GM21526 (cell line): Measurements from ENCODE around the gene KATNA1.
"Not testable (repeated sequence)": the region's sequence is repeated elsewhere in the genome, so short reads cannot be mapped to it uniquely, and the experiment has no call there.

Experiments
- ATAC-seq: cut with Tn5 transposase; IDR thresholded peaks from one replicate; pipeline ENCODE4 v1.9.1; 2021; ENCODE audit warnings: moderate library complexity; ENCODE audit not compliant: unreplicated experiment, low FRiP score

KATNA1 gene

DNA sequence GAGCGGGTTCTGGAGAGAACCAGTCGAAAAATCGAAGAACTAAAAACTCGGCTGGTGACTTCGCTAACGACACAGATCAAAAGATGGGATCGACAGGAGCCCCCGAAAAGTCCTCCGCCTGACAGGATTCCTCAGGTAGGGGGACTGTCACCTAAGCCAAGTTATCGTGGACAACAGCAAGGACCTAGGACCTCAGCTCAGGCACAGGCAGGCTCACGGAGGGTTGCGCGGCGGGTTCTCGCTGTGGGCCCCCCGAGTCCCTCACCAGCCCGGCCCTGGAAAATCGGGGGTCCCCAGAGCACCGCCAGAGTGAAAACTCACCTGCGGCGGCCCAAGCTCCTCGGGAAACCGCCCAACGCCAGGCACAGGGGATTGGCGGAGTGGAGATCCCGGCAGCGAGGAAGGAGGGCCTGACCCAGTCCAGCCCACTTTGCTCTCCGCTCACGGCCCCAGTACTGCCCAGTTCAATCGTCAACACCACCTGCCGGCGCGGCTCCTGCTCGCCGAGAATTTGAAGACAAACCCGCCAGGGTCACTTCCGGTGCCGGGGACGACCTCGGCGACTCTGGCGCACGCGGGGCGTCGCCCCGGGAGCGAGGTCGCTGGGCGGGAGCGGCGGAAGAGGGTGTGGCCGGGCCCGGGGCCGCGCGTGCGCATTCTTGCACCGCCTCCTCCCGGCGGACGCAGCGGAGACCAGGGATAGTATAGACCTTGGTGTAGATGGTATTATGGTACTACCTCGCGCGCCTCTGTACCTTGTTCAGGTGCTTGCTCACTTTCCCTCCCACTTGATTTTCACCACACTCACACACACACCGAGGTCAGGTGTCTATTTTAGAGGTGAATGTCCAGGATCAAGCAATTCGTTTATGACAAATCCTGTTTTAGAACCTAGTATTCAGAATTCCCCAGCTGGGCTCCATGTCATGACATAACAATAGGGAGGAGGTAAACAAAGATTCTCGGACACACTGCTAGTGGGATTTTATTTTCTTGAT, at the start of gene KATNA1:
TSS of gene KATNA1 (minus strand) at position 567 of the 998 bp plus-strand sequence. CDS start 10,167 bp downstream, outside the sequence.
- ATAC-seq = peak; percentile 91

DNA sequence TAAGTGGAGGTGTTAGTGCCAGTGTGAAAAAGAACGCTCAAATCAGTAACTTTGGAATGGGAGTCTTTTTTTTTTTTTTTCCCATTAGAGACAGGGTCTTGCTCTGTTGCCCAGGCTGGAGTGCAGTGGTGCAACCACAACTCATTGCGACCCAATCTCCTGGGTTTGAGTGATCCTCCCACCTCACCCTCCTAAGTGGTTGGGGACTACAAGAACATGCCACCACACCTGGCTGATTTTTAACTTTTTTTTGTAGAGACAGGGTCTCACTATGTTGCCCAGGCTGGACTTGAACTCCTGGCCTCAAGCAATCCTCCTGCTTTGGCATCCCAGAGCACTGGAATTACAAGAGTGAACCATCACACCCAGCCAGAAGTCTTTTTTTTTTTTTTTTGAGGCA, 49.7 kb upstream of the KATNA1 start:
- ATAC-seq = no peak

DNA sequence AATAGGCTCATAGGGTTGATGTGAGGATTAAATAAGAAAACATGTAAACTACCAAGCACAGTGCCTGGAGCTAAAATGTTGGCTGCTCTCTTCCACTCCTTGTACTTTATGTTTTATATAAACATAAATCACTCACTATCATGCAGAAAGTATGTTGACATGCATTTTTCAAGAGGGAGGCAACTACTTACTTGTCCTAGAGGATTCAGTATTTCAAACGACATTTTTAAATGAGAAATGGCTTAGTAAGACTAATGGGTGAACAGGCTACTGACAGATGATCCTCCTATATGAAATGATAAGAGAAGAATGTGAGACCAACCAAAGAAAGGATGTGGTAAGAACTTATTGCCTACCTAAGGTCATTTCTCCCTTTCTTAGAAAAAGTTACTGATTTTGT, 48.4 kb upstream of the KATNA1 start:
- no peak for ATAC-seq

DNA sequence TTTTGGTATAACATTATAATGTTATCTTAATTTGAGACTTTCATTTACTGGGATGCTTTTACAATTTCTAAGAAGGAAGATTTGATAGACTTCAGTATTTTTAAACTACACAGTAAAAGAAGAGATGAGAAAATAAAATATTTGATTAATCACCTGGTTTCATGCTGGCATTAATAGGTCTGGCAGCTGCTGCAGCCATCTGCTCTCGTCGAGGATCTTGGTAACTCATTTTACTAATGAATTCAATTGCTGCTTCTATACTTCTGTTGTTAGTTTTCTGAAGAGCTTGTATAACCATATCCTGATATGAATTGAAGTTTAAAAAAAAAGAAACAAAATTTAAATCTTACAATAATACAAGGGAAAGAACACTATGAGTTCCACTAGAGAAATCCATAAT, 46.4 kb upstream of the KATNA1 start:
- ATAC-seq = no peak

DNA sequence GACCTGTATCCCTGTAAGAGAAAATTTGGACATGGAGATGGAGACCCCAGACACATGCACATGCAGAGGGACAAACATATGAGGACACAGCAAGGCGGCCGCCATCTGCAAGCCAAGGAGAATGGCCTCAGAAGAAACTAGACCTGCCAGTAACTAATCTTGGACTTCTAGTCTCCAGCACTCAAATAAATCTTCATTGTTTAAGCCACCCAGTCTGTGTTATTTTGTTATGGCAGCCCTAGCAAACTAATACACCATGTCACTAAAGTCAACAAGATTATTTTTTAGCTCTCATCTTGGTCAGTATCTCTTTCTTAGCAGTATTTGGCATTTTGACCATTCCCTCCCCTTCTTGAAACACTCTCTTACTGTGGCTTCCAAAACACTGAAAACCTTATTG, 42.7 kb upstream of the KATNA1 start:
- no peak for ATAC-seq

DNA sequence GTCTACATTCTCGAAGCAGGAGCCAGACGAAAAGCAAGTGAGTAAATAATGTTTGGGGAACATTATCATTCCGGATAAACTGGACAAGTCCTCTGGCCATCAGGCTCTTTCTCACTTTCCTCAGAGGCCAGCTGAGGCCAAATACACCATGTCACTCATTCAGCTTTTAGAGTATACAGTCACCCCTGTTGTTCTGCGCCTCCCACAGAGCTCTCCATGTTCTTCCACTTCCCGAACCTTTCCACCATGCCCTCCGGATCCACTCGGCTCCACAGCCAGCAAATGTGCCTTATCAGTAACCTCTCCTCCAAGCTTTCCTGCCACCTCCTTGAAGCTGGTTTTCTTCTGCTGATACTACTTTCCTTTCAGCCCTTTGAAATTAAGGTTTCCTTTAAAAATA, 37.7 kb upstream of the KATNA1 start:
- ATAC-seq = no peak

DNA sequence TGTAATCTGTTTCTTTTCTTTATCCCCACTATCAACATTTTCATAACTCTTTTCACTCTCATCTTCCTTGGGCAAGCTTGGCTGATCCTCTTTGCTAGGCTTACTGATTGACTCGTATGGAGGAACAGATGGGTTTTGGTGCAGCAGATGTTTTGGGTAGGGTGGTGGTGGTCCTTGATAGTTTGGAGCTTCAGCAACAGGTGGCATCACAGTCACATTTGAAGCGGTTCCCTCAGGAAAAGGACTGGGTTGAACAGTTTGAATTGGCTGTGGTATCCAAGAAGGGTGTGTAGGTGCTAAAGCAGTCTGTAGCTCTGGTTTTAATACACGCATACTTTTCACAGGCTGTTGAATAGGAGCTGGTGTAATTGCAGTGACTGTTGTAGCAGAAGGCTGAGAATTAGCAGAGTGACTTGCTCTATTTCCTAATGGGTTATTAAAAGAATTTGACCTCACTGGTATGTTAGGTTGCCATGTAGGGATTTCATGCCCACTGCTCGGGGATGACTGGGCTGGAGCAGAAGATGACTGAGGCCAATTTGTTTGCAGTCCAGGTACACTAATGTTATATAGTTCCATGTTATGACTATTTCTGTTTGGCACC, 34.8 kb upstream of the KATNA1 start:
- no peak for ATAC-seq

DNA sequence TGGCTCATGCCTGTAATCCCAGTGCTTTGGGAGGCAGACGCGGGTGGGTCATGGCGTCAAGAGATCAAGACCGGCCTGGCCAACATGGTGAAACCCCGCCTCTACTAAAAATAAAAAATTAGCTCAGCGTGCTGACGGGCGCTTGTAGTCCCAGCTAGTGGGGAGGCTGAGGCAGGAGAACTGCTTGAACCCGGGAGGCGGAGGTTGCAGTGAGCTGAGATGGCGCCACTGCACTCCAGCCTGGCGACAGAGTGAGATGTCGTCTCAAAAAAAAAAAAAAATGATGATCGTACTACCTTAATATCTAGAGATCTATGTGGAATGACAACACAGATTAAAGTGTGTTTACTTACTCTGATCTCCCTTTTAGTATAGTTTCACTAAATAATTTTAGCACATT, 33.3 kb upstream of the KATNA1 start:
- ATAC-seq = not testable (repeated sequence)

DNA sequence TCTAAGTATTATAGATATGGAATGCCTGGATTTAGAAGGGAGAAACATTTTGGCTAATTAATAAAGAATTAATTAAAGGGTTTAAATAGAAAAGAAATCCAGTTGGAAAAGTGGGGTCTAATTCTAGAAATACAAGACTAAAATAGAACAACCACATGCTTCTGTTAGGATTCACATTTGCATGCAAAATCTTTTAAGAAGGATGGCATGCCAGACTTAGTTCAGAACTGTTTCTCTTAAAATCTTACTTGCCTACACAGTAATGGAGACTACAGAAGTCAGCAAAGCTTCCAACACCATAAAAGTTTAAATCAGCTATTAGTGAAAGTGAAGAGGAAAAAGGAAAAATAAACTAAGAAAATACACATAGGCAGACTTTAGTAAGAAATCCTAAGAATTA, 32.7 kb upstream of the KATNA1 start:
- no peak for ATAC-seq

DNA sequence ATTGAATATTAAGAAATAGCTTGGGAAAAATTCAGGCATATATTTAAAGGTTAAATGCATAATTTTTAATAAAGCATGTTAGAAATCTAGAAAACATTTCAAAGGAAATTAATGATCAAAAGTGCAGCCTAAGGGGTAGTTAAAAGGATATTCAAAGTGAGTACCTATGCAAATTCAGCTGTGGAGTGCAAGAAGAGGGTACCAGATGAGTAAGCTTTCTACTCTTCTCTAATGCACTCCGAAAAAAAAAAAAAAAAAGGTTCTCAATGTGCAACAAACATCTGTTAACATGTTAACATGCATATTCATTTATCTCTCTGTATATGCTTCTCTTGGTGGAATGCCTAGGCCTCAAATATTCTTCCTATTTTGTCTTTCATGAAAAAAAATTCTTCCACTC, 32.0 kb upstream of the KATNA1 start:
- no peak for ATAC-seq

DNA sequence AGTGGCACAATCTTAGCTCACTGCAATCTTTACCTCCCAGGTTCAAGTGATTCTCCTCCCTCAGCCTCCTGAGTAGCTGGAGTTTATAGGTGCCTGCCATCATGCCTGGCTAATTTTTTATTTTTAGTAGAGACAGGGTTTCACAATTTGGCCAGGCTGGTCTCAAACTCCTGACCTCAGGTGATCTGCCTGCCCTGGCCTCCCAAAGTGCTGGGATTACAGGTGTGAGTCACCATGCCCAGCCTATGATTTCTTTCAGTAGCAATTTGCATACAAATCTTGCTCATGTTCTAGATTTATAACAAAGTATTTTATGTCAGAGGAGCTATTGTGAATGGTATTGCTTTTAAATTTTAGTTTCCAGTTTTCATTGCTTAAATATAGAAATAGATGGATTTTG, 23.8 kb upstream of the KATNA1 start:
- ATAC-seq = not testable (repeated sequence)

DNA sequence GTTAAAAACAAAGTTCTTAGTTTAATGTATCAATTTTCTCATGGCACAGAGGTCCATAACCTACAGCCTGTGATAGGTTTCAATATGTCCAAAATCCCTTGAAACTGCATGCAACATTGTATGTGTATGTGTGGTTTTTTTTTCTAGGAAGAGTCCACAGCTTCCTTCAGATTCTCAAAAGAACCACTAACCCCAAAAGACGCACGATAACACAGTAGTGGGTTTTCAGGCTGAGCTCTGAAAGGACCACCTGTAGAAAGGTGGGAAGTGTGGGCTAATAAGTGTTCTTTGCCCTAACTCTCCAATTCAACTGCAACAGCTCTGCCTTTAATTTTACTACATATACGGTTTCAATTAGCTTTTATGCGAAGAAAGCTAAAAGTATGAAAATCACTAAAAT, 11.5 kb upstream of the KATNA1 start:
- ATAC-seq = no peak

DNA sequence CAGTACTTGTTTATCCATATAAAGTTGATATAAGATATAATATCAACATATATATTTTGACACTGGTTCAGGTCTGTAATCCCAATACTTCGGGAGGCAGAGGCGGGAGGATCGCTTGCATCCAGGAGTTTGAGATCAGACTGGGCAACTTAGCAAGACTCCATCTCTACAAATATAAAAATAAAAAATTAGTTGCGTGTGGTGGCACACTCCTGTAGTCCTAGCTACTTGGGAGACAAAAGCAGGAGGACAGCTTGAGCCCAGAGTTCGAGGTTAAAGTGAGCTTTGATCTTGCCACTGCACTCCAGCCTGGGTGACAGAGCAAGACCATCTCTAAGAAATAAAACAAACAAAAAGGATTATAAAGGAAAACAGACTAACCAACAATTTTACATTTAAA, 8.9 kb upstream of the KATNA1 start:
- ATAC-seq = no peak

DNA sequence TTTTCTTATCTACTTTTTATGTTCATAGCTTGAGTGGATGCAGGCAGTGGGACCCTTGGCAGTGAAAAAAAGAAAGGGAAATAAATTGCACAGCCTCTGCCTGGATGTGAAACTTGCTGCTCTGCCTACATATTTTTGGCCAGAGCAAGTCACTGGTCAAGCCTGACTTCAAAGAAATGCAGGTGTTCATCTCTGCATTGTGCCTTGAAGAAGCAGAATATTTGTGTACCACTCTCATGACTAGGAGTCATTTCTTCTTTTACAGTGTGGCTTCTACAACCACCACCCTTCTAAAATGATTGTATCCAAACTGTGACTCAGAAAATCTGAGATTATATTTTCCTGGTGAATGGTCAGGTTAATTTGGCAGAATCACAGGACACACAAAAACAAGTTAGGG, 2.5 kb upstream of the KATNA1 start:
- no peak for ATAC-seq

DNA sequence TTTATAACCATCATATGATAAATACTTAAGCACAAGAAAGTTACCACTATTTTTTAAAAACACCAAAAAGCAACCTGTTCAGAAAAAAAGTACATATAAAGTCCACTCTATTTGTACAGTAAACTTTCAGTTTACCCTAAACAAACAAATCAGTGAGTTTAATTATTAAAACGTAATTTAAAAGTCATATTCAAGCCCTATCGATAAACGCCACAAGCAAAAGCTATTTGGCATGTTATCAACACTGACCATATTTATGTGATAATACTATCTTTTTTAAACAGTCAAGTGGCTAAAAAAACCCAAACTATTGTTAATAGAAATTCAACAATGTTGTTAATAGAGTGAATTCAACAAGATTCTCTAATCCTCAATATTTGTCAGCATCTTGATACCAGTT, 1.9 kb downstream of the KATNA1 start:
- no peak for ATAC-seq

DNA sequence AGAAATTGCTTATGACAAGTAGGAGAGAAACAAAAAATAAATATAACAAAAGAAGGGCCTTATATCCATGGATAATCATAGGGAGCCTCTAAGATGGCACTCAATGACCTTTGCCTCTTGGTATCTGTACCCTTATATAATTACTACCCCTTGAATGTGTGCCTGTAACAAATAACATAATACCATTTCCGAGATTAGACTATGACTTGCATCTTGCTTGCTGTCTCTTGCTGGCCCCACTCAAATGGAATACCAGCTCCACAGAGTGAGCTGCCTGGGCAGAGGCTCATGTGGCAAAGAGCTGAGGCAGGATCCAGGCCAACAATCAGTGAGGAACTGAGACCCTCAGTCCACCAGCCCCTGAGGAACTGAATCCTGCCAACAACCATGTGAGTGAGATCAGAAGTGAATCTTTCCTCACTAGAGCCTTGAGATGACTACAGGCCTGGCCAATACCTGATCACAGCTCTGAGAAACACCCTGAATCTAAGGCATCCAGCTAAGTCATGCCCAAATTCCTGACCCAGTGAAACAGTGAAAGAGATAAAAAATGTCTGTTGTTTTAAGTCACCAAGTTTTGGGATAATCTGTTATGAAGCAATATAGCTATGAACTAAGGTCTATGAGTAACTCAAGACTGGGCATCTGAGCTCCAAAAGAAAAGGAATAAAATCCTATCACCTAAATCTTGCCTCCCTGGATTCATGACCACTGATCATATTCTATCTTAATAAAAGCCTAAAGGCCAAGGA, 5.5 kb downstream of the KATNA1 start:
- ATAC-seq = no peak

DNA sequence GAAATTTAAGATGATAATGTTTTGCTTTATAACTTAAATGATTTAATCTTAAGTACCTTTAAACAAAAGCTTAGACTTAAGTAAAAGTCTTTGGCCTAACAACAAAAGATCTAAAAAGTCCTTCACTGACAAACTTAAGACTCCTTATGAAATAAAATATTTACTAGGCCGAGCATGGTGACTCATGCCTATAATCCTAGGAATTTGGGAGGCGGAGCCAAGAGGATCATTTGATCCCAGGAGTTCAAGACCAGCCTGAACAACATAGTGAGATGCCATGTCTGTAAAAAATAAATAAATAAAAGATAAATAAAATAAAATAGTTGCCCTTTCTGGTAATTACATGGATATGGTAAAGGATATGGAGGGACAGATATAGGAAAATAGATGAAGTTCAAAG, 12.4 kb downstream of the KATNA1 start:
- no peak for ATAC-seq

DNA sequence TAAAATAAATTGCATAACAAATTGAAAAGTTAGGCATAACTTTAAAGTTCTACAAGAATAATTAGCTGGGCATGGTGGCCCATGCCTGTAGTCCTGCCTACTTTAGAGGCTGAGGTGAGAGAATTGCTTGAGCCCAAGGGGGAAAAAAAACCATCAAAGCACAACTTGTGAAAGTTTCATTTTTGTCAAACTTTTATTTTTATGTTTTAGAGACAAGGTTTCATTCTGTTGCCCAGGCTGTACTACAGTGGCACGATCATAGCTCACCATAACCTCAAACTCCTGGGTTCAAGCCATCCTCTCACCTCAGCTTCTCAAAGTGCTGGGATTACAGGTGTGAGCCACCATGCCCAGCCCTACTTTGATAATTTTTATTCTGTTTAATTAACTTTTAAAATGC, 14.2 kb downstream of the KATNA1 start:
- ATAC-seq = no peak

DNA sequence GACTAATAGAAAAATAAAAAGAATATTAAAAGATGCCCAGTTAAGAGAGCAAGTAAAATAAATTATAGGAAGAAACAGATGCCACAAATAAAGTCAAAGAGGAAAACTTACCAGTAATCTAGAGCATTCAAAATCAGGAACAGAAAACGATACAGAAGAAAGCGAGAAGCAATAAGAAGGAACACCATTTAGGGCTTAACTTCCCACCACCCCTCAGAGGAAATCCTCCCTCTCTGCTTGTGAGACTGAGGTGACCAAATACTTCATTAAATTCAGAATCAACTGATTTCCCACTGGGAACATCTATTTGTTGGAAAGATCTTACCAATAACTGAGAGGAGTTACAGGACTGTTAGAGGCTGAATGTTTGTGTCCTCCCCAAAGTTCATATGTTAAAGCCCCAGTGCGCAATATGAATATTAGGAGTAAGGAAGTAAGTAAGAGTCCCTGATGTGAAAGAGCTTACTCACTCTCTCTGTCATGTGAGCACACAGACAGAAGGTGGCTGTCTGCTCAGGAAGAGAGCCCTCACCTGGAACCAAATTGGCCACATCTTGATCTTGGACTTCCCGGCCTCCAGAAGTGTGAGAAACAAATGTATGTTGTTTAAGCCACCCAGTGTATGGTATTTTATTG, 19.5 kb downstream of the KATNA1 start:
- peak; percentile 80 for ATAC-seq

DNA sequence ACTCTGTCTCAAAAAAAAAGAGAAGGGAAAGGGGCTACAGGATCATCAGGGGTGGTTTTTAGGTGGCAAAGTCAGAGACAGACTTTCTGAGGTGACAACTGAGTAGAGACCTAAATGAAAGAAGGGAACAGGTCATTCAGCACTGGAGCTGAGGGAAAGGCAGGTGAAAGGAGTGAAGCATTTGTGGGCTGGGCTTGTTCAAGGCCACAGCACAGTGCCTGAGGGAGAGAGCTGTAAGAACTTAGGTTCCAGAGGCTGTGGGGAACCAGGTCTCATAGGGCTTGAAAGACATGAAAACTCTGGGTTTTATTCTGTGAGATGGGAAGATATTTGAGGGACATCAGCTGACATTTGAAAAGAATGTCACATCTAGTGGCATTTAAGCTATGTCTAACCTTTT, 20.8 kb downstream of the KATNA1 start:
- ATAC-seq = no peak

DNA sequence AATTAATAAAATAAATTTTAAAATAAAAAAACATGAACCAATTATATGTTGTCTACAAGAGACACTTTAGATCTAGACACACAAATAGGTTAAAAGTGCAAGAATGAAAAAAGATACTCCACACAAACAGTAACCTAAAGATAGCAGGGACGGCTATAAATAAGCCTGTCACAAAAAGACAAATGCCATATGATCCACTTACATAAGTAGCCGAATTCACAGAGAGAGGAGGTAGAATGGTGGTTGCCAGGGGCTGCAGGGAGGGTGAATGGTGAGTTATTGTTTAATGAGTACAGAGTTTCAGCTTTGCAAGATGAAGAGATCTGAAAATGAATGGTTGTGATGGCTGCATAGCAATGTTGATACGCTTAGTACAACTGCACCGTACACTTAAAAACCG, 32.7 kb downstream of the KATNA1 start:
- no peak for ATAC-seq
